Naive thymus-derived CD8-positive, alpha-beta T cell (primary cell): ENCODE data around the gene TEX19. TPM values are rescaled to one million over a fixed set of nuclear protein-coding genes. Genes with fewer than 3 reads are reported as not detected.

Experiments used
- ATAC-seq, 2 donors: fragments of 150-1000 bp; cut with Tn5 transposase in 1 of 2; sonication (Bioruptor Pico), chemical (Tn5 transposase) in 1 of 2; 1 replicate in 1 of 2; 2 replicates in 1 of 2; pipeline ENCODE4 v1.10.0; 2021; ENCODE audit warnings: mild to moderate bottlenecking in 2 of 2, moderate library complexity in 2 of 2
- POLR2A ChIA-PET: fragments of 350-600 bp; sonication (Branson Sonifier 250); formaldehyde crosslinking; loops from one replicate; lab custom pipeline; 2021; ENCODE audit warnings: antibody characterized with exemption; lab: Charles Lee
- DNase-seq, 10 donors: peaks; one replicate each; pipeline versions ENCODE4 v3.0.0 to v3.0.0-alpha.2; 2020 to 2022
- H3K27ac Mint-ChIP-seq, 10 donors: one replicate each; pipeline ENCODE4 v1.8.0; 2020 to 2022; ENCODE audit warnings: mild to moderate bottlenecking in 10 of 10, mixed read lengths in 10 of 10, moderate library complexity in 4 of 10, inconsistent platforms in 1 of 10
- H3K27me3 Mint-ChIP-seq, 5 donors: one replicate each; pipeline ENCODE4 v1.8.0; 2021 to 2022; ENCODE audit warnings: mixed read lengths in 5 of 5
- H3K36me3 Mint-ChIP-seq, 3 donors: one replicate each; pipeline ENCODE4 v1.8.0; 2020 to 2022; ENCODE audit warnings: mixed read lengths in 3 of 3, mild to moderate bottlenecking in 2 of 3, inconsistent platforms in 1 of 3
- H3K4me1 Mint-ChIP-seq, 4 donors: one replicate each; pipeline ENCODE4 v1.8.0; 2021 to 2022; ENCODE audit warnings: mixed read lengths in 4 of 4
- H3K4me3 Mint-ChIP-seq, 10 donors: one replicate each; pipeline ENCODE4 v1.8.0; 2020 to 2022; ENCODE audit warnings: mild to moderate bottlenecking in 10 of 10, mixed read lengths in 10 of 10, moderate library complexity in 6 of 10, inconsistent platforms in 1 of 10
- H3K9me3 Mint-ChIP-seq, 9 donors: one replicate each; pipeline ENCODE4 v1.8.0; 2020 to 2022; ENCODE audit warnings: mixed read lengths in 9 of 9, mild to moderate bottlenecking in 3 of 9, inconsistent platforms in 1 of 9, moderate library complexity in 1 of 9
- polyA plus RNA-seq, 3 donors: library from polyadenylated mRNA; unstranded; fragments of 300-500 nt; fragmentation: Illumina TruSeq; gene quantifications; one replicate each; pipeline ENCODE4 v1.2.3, GENCODE V29; 2021
- total RNA-seq, 8 experiments: library from RNA in 2 of 8; stranded (reverse) in 2 of 8; gene quantifications; one replicate each; pipeline ENCODE4 v1.2.3 and lab custom pipeline; 2021 to 2026

The TEX19 gene
- total and polyA plus RNA-seq, 5 experiments from 2014 or later: not detected

DNA sequence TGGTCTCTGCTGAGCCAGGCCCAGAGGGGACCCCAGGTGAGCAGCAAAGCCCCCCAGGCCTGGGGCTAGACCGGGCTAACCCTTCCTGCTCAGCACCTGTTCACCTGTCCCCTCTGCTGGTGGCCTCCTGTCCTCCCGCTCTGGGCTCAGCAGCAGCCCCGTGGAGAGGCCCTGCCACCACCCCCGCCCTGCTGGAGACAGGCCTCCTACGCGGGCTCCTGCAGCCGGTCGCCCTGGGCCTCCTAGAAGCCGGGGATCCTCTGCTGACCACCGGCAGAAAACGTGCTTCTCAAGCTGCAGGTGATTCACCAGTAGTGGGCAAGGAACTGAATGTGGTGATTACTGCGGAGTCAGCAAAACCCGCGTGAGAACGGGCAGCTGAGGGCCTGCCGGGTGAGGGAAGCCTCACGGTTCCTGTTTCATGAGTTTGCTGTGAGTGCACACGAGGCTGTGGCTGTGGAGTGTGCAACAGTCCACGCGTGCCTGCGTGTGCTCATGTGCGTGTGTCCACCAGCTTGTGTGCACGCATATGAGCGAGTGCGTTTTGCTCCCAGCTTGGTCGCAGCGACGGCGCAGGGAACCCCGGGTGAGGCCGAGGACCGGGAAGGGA is 26.3 kb upstream of the TEX19 start:
- Mint-ChIP-seq H3K27me3 (peaks cover 0 to 13% (median 4%) of the 10 kb centered on the region in 5 donors), H3K27ac (peak overlapping the region in 8 of 10 donors; percentile 25 to 84 (median 70)), H3K4me1 (peaks cover 8 to 28% (median 22%) of the 10 kb centered on the region in 4 donors), H3K36me3 (no peaks in the 10 kb centered on the region), H3K9me3 (no peaks in the 10 kb centered on the region), H3K4me3 (peak overlapping the region; percentile 62 to 91 (median 85))
- peak in 1 of 10 donors; percentile 29 for DNase-seq
- ATAC-seq: peak; percentile 56 to 60
- POLR2A ChIA-PET: interaction anchor here (1.0 to 1.5 kb wide), 4 partner anchors 35 to 227 kb away, joined by 3 to 9 read pairs (median 3); partner anchors contain the start of gene NARF

DNA sequence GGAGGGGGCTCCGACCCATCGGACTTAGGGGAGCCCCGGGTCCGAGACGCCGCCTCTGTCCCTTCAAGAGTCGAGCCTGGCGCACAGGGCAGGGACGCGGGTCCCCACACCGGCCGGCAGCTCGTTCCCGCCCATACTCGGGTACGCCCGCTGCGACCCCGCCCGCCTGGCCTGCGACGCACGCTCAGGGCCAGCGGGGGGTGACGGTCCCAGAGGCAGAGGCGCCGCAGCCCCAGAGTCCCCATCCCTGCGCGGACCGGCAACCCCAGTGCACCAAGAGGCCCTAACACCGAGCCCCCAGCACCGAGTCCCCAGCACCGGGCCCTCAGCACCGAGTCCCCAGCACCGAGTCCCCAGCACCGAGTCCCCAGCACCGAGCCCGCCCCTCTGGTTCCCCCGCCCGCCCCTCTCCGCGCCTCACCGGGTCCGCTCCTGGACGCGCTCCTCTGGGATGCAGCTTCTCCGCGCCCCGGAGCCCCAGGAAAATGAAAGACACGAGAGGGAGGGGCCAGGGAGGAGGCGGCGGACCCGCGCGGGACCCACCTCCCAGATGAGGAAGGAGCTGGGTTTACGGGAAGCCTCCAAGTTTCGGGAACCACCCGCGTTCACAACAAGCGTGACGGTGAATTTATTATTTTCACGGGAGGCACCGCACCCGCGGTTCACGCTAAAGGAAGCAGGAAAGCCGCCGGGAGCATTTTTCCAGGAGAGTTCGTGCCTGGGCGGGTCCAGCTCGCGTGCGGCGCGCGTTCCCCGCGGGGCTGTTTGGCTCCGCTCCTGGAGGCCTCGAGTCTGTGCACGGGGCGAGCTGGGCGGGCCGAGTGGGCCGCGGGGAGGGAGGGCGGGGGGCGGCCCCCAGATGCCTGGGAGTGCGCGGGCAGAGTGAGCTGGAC is 25.5 kb upstream of the TEX19 start, which contains the start of gene SECTM1:
Gene SECTM1 (minus strand): TSS at position 488 of the 893 bp plus-strand sequence. CDS start 6,526 bp downstream, outside the sequence.
- ATAC-seq: peak; percentile 50 to 60
- peaks cover 8 to 29% (median 22%) of the 10 kb centered on the region in 4 donors for H3K4me1 Mint-ChIP-seq
- peaks cover 0 to 13% (median 4%) of the 10 kb centered on the region in 5 donors for H3K27me3 Mint-ChIP-seq
- H3K27ac Mint-ChIP-seq: peak within 1 kb of the TSS in 9 of 10 donors; percentile 41 to 99 (median 73)
- H3K9me3 Mint-ChIP-seq: no peaks in the 10 kb centered on the region
- no peak for DNase-seq
- peak within 1 kb of the TSS; percentile 85 to 99 (median 96) for H3K4me3 Mint-ChIP-seq
- POLR2A ChIA-PET: interaction anchor here (1.0 to 1.5 kb wide), 4 partner anchors 35 to 227 kb away, joined by 3 to 9 read pairs (median 3); partner anchors contain the start of gene NARF
- no peaks in the 10 kb centered on the region for H3K36me3 Mint-ChIP-seq

DNA sequence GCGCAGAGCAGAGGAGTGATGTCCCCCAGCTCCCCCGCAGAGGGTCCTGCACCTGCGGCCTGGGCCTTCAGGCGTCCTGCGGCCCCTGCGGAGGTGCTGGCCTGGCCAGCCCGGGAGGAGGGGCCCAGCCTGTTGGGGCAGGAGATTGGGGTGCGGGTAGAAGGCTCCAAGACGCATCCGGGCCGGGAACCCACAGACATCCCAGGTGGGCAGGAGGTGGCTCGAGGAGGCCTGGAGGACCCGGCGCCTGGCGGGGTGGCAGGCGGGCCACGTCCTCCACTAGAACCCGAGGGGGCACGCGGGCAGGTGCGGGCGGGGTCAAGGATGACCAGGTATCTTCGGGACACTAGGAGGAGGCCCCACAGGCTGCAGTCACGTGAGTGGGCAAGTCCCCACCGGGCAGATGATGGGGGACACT is 24.8 kb upstream of the TEX19 start:
- peaks cover 8 to 34% (median 22%) of the 10 kb centered on the region in 4 donors for H3K4me1 Mint-ChIP-seq
- peaks cover 0 to 13% (median 4%) of the 10 kb centered on the region in 5 donors for H3K27me3 Mint-ChIP-seq
- H3K9me3 Mint-ChIP-seq: no peaks in the 10 kb centered on the region
- H3K36me3 Mint-ChIP-seq: no peaks in the 10 kb centered on the region
- peak overlapping the region; percentile 85 to 99 (median 96) for H3K4me3 Mint-ChIP-seq
- H3K27ac Mint-ChIP-seq: peak overlapping the region in 4 of 10 donors; percentile 11 to 73 (median 55)
- ATAC-seq (peak in 1 of 2 donors; percentile 2), DNase-seq (no peak)
- POLR2A ChIA-PET: interaction anchor here (1.5 kb wide), 1 partner anchor 36 kb away, joined by 9 read pairs; no protein-coding TSS in a partner anchor

DNA sequence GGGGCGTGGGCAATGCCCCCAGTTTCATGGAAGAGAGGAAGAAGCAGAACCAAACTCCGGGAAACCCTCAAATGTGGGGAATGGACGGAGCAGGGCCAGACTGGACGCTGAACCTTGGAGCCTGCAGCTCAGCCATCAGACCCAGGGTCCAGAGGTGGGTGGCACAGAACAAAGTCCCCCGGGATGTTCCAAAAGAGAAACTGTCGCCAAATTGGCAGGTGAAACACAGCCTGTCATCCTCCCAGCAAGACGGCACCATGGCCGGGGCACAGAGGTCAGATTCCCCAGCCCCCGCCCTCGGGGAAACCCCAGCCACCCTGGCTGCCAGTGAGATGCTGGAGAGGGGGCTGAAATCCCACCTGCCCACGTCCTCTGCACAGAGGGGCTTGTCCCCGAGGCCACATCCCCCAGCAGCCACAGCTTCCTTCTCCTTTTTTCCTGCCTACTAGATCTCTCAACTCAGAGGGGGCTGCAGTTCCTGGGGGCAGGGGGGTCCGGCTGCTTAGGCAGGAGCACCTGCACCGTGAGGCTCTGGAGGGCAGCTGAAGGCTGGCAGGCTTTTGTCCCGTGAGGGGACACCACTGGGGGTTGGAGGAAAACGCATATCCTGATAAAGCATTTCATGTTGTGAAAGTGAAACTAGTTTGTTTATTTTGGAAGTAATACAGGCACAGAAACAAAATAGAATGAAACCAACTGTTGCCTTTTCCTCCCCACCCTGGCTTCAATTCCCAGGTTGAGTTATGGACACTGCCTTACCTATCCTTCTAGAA is 24.2 kb upstream of the TEX19 start:
- H3K27ac Mint-ChIP-seq: peak overlapping the region; percentile 73 to 99 (median 94)
- peak overlapping the region; percentile 85 to 99 (median 96) for H3K4me3 Mint-ChIP-seq
- peaks cover 0 to 13% (median 4%) of the 10 kb centered on the region in 5 donors for H3K27me3 Mint-ChIP-seq
- DNase-seq: no peak
- H3K4me1 Mint-ChIP-seq: peaks cover 8 to 34% (median 22%) of the 10 kb centered on the region in 4 donors
- H3K36me3 Mint-ChIP-seq: no peaks in the 10 kb centered on the region
- POLR2A ChIA-PET: no interaction called here
- no peaks in the 10 kb centered on the region for H3K9me3 Mint-ChIP-seq
- peak; percentile 28 to 41 for ATAC-seq

DNA sequence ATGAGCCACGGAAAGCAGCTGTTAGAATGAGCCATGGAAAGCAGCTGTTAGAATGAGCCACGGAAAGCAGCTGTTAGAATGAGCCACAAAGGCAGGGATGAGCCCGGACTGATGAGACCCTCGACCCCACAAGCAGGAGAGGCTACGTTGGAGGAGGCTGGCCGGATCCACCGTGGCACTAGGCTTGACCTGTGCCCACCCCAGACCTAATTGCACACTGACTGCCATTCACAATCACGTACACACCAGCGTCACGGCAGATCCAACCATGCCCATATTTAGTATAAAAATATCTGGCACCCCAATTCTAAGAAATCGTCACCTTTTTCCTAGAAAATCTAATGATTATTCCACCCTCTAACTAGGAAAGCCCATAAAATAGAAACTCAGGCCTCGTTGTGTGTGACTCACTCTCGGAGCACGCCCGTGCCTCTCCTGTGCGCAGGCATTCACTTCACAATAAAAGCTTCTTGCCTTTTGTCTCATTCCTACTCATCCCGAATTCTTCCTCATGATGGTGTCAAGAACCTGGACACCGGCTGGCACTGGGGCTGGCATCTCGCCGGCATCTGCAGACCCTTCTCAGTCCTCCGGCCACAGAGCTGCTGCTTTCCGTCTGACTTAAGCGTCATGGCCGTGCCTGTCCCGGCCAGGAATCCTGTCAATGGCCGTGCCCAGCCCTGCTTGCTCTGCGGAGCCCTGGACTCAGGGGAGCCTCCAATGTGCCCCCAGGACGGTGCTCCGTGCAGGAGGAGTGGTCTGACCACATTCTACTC is 20.0 kb upstream of the TEX19 start:
- Mint-ChIP-seq H3K9me3 (peaks cover 0 to 3% (median 0%) of the 10 kb centered on the region in 9 donors), H3K4me1 (peaks cover 4 to 27% (median 14%) of the 10 kb centered on the region in 4 donors), H3K27ac (peak overlapping the region in 2 of 10 donors; percentile 23 to 58), H3K4me3 (no peak overlapping the region), H3K27me3 (peaks cover 0 to 3% (median 1%) of the 10 kb centered on the region in 5 donors), H3K36me3 (no peaks in the 10 kb centered on the region)
- no peak for DNase-seq
- no peak for ATAC-seq
- POLR2A ChIA-PET: no interaction called here

DNA sequence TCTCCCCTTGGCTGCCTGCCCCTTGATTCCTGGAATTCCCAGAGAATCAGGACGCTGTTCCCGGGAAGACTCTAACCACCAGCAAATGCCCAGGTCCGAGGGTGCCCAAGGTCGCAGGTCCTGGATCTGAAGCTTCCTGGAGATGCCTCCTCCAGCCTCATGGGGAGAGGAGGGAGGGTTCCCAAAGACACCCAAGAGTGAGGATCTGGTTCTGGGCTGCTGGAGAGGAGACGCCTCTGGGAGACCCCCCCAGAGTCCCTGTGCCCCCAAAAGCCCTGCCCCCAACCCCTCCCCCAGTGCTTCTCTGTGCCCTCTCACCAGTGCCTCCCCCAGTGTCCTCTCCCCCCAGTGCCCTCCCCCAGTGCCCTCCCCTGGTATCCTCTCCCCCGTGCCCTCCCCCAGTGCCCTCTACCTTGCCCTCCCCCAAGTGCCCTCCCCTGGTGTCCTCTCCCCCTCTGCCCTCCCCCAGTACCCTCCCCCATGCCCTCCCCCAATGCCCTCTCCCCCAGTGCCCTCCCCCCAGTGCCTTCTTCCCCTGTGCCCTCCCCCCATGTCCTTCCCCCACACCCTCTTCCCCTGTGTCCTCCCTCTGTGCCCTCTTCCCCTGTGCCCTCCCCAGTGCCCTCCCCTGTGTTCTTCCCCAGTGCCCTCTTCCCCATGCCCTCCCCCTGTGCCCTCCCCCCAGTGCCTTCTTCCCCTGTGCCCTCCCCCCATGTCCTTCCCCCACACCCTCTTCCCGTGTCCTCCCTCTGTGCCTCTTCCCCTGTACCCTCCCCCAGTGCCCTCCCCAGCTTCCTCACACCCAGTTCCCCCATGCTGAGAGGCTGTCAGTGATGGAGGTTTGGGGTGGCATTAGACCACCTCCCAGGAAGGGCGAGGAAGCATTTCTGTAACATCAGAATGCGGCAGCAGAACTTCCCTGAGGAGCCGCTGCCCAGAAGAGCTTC is 19.1 kb upstream of the TEX19 start:
- POLR2A ChIA-PET: no interaction called here
- Mint-ChIP-seq H3K4me3 (no peak overlapping the region), H3K27me3 (peaks cover 0 to 2% (median 1%) of the 10 kb centered on the region in 5 donors), H3K27ac (no peak overlapping the region), H3K4me1 (peaks cover 4 to 21% (median 8%) of the 10 kb centered on the region in 4 donors), H3K9me3 (peaks cover 0 to 3% (median 0%) of the 10 kb centered on the region in 9 donors), H3K36me3 (no peaks in the 10 kb centered on the region)
- DNase-seq (no peak), ATAC-seq (no peak)

DNA sequence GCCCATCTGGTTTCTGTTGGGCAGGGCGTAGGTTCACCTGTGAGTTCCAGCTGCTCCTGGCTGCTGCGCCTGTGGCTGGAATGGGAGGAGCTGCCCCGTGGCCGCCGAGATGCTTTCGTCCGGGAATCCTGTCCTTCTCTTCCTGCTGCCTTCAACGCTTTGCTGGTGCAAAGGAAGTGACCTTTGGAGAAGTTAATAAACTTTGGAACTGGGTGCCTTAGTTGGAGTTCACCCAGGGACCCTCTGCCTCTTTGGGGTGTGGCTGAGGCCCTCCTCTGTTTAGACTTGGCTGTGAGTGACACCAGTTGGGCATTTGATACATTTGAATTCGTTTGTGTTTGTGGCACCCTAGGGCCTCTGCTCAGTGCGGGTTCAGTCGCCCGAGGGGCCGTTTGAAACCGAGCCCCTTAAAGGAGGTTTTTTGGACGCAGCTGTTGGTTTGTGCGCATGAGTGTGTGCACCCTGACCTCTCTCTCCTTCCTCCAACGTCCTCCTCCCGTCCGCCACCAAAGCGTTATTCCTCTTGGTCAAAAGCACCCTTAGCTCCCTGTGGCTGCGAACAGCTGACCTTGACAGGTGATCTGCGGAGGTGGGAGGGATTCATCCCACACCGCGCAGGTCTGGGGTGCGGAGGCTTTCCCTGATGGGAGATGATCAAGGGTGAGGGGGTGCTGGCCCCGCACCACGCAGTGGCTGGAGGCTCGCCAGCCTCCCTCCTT is 16.5 kb upstream of the TEX19 start:
- Mint-ChIP-seq H3K4me1 (peaks cover 6 to 17% (median 7%) of the 10 kb centered on the region in 4 donors), H3K9me3 (peaks cover 0 to 3% (median 0%) of the 10 kb centered on the region in 9 donors), H3K4me3 (no peak overlapping the region), H3K36me3 (no peaks in the 10 kb centered on the region), H3K27me3 (peaks cover 0 to 6% (median 4%) of the 10 kb centered on the region in 5 donors), H3K27ac (no peak overlapping the region)
- DNase-seq (no peak), ATAC-seq (no peak)
- POLR2A ChIA-PET: no interaction called here

DNA sequence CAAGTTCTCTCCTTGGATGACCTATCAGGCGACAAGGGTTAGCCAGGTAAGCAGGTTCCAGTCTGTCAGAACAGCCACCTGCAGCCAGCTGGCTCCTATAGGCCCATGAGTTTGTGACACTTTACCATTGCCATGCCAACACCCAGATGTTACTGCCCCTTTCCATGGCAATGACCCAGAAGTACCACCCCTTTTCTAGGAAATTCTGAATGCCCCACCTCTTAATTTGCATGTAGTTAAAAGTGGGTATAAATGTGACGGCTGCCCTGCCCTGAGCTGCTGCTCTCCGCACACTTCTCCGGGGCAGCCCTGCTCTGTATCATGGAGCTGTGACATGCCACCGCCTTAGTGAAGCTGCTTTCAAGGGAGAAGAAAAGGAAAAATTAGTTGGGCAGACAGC is 15.5 kb upstream of the TEX19 start:
- POLR2A ChIA-PET: no interaction called here
- no peak overlapping the region for H3K27ac Mint-ChIP-seq
- H3K9me3 Mint-ChIP-seq: peaks cover 0 to 3% (median 0%) of the 10 kb centered on the region in 9 donors
- peaks cover 0 to 6% (median 4%) of the 10 kb centered on the region in 5 donors for H3K27me3 Mint-ChIP-seq
- H3K36me3 Mint-ChIP-seq: no peaks in the 10 kb centered on the region
- H3K4me1 Mint-ChIP-seq: peaks cover 6 to 16% (median 7%) of the 10 kb centered on the region in 4 donors
- ATAC-seq: no peak
- DNase-seq: no peak
- H3K4me3 Mint-ChIP-seq: no peak overlapping the region

DNA sequence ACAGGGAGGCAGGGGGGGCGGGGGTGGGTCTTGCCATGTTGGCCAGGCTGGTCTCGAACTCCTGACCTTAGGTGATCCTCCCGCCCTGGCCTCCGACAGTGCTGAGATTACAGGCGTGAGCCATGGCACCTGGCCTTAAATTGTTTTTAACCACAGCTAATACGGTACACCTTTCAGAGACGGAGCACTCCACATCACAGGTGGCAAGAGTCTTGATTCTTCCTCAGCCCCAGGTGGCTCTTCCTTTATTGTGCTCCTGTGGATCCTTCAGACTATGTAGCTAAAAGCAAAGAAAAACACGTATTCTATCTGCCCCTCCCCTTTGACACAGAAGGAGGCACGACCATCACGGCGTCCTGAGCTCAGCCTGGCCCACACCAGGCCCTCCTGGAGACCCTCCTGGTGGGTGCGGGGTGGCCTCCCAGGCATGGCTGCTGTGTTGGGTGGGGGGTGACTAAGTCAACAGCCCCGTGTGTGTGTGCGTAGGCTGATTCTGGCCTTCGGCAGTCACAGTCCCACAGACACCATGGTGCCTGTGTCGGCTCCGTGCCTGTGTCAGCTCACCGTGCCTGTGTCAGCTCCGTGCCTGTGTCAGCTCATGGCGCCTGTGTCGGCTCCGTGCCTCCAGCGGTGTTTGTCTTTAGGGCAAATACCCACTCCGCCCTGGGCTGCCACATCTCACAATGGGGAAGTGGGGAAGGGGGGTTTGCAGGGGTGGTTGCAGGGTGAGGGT is 14.7 kb upstream of the TEX19 start:
- Mint-ChIP-seq H3K27me3 (peaks cover 0 to 9% (median 4%) of the 10 kb centered on the region in 5 donors), H3K9me3 (peaks cover 0 to 3% (median 0%) of the 10 kb centered on the region in 9 donors), H3K4me3 (no peak overlapping the region), H3K36me3 (no peaks in the 10 kb centered on the region), H3K4me1 (peaks cover 6 to 11% (median 8%) of the 10 kb centered on the region in 4 donors), H3K27ac (no peak overlapping the region)
- POLR2A ChIA-PET: no interaction called here
- no peak for ATAC-seq
- DNase-seq: no peak
